SU-DHL-6 (cell line): ENCODE results near the gene MEGF10.

Experiments used
- CTCF ChIP-seq: fragments of 200-600 bp; sonication (generic); IDR thresholded peaks from one replicate; pipeline ENCODE4 v1.5.1; 2017; ENCODE audit warnings: antibody characterized with exemption, mild to moderate bottlenecking, low read length, moderate library complexity; ENCODE audit not compliant: insufficient read depth, poor library complexity, severe bottlenecking
- EZH2phosphoT487 ChIP-seq: fragments of 200-600 bp; sonication (generic), shearing (Covaris generic); conservative IDR thresholded peaks from 2 replicates; pipeline ENCODE4 v1.6.1; 2018; ENCODE audit warnings: mild to moderate bottlenecking, antibody characterized with exemption, low read length, moderate library complexity, mixed read lengths

DNA sequence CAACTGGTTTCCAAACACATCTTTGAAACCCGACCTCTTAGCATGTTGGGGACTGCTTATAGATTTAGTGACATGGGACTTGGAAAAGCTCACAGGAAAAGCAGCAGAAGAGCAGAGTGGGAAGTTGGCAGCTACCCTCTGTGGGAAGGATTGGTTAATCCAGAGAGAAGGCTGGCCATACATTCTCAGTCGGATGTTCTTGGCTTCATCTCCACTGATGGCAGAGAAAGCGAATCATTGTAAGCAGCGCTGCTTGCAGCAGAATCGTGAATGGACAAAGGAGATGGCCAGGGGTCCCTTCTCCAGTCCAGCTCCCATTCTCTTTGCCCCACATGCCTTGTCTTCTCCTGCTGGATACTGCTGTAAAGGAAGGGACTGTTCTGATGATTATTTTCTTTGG is 62.7 kb downstream of the MEGF10 start:
- no peak for TF ChIP-seq CTCF
- TF ChIP-seq EZH2phosphoT487, result no peak
